Measurements from ENCODE around the gene FHL2. TPM values are rescaled to one million over a fixed set of nuclear protein-coding genes. Genes with fewer than 3 reads are reported as not detected.

The FHL2 gene
- total and polyA plus RNA-seq, 12 donors, result 41.2 to 213 (median 103) TPM

- H3K27me3 ChIP-seq, result no peaks in the 10 kb centered on the region
- no peak for DNase-seq
- no peaks in the 10 kb centered on the region for H3K9me3 ChIP-seq (replicated peaks in 1 of 3)
- H3K27ac ChIP-seq, result no peak overlapping the region
- WGBS, 4 donors, result 90 to 94% (median 92%) methylated on average over 9 of the region's 9 CpGs
- no peaks in the 10 kb centered on the region for H3K36me3 ChIP-seq (replicated peaks in 1 of 2)
- no peak for TF ChIP-seq CTCF (IDR thresholded peaks at IDR 0.05)
- no peak for TF ChIP-seq POLR2A (IDR thresholded peaks at IDR 0.05)
- intact Hi-C loops (cut with DNase I), result no loop called here
- H3K4me3 ChIP-seq, result no peak overlapping the region
- H3K4me1 ChIP-seq (replicated peaks in 1 of 2), result no peaks in the 10 kb centered on the region
Measured at GRCh38 chr2:105445976-105446375, 47.1 kb upstream of the FHL2 start.

- TF ChIP-seq POLR2A (IDR thresholded peaks at IDR 0.05) (no peak), CTCF (IDR thresholded peaks at IDR 0.05) (no peak)
- Histone ChIP-seq H3K27me3 (no peaks in the 10 kb centered on the region), H3K27ac (no peak overlapping the region), H3K9me3 (replicated peaks in 1 of 3) (no peaks in the 10 kb centered on the region), H3K4me3 (no peak overlapping the region), H3K4me1 (replicated peaks in 1 of 2) (no peaks in the 10 kb centered on the region), H3K36me3 (replicated peaks in 1 of 2) (no peaks in the 10 kb centered on the region)
- intact Hi-C loops (cut with DNase I), result no loop called here
- DNase-seq, result no peak
- 79 to 88% (median 81%) methylated on average over 5 of the region's 5 CpGs for WGBS, 4 donors
Measured at GRCh38 chr2:105445498-105445897, 46.6 kb upstream of the FHL2 start.

- H3K4me3 ChIP-seq, result no peak overlapping the region
- TF ChIP-seq CTCF (IDR thresholded peaks at IDR 0.05), result no peak
- no peak for TF ChIP-seq POLR2A (IDR thresholded peaks at IDR 0.05)
- H3K27ac ChIP-seq, result no peak overlapping the region
- H3K4me1 ChIP-seq (replicated peaks in 1 of 2), result peaks cover 4 to 9% of the 10 kb centered on the region in 2 donors
- no peak for DNase-seq
- intact Hi-C loops (cut with DNase I), result loop anchor here in 1 of 2 donors (5.0 kb wide), 1 partner anchor 73 kb away; no protein-coding TSS in a partner anchor
- no peaks in the 10 kb centered on the region for H3K9me3 ChIP-seq (replicated peaks in 1 of 3)
- H3K27me3 ChIP-seq, result no peaks in the 10 kb centered on the region
- 80 to 86% (median 84%) methylated on average over 10 of the region's 10 CpGs for WGBS, 4 donors
- no peaks in the 10 kb centered on the region for H3K36me3 ChIP-seq (replicated peaks in 1 of 2)
Measured at GRCh38 chr2:105443617-105444598, 45.1 kb upstream of the FHL2 start.

- intact Hi-C loops (cut with DNase I), result loop anchor here in 1 of 2 donors (5.0 kb wide), 1 partner anchor 75 kb away; no protein-coding TSS in a partner anchor
- TF ChIP-seq POLR2A (IDR thresholded peaks at IDR 0.05), result no peak
- TF ChIP-seq CTCF (IDR thresholded peaks at IDR 0.05), result no peak
Measured at GRCh38 chr2:105442721-105443120, 43.9 kb upstream of the FHL2 start.

More at GRCh38 chr2:105442721-105443120, 43.9 kb upstream of the FHL2 start:
- no peaks in the 10 kb centered on the region for H3K36me3 ChIP-seq (replicated peaks in 1 of 2)
- H3K27ac ChIP-seq, result no peak overlapping the region
- WGBS, 4 donors, result 93 to 95% (median 95%) methylated on average over 5 of the region's 5 CpGs
- H3K9me3 ChIP-seq (replicated peaks in 1 of 3), result no peaks in the 10 kb centered on the region
- no peak overlapping the region for H3K4me3 ChIP-seq
- H3K27me3 ChIP-seq, result no peaks in the 10 kb centered on the region
- no peak for DNase-seq
- peaks cover 9 to 17% of the 10 kb centered on the region in 2 donors for H3K4me1 ChIP-seq (replicated peaks in 1 of 2)

Measured in adrenal gland (tissue), 12 donors.